GM21390 (cell line): Measurements from ENCODE around the gene GRIA1.
"Not testable (repeated sequence)": the region's sequence is repeated elsewhere in the genome, so short reads cannot be mapped to it uniquely, and the experiment has no call there.

Experiments used
- ATAC-seq: cut with Tn5 transposase; IDR thresholded peaks from one replicate; pipeline ENCODE4 v1.9.1; 2021; ENCODE audit not compliant: unreplicated experiment

GRIA1 gene

DNA sequence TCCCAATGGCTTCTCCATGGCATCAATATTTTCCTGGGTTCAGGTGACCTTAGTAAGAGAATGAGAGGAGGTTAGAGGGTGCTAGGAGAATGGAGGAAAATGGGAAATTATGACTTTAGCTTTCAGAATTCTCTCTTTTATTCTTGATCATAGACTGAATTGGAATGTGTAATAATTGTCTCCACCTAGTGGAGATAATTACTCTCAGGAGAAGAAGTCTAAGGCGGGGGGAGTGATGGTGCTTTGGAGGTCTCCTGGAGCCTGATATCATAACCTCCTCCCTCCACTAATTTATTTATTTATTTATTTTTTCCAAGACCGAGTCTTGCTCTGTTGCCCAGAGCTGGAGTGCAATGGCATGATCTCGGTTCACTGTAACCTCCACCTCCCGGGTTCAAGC lies 221.3 kb downstream of the GRIA1 start:
- no peak for ATAC-seq

DNA sequence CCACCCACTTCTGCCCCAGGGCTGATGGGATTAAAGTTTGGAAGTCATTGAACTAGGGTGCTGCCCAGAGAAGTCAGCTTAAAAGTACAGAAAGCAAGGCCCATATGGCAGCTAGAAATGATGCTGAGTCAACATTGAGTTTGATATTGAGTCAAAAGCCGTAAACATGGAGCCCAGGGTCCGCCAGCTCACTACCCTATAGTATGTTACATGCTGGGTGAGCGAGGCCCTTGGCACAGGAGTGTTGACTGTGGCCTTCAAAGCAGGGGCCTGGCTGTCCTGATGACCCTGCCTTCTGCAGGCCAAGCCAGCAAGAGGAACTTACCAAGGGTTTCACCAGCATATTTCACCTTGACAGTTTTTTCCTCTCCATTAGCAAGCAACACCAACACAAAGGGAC lies 222.5 kb downstream of the GRIA1 start:
- ATAC-seq = no peak

GRCh38 chr5:153713943-153714342 lies 223.5 kb downstream of the GRIA1 start:
- ATAC-seq = no peak

GRCh38 chr5:153714798-153715197 lies 224.3 kb downstream of the GRIA1 start:
- ATAC-seq = no peak

DNA sequence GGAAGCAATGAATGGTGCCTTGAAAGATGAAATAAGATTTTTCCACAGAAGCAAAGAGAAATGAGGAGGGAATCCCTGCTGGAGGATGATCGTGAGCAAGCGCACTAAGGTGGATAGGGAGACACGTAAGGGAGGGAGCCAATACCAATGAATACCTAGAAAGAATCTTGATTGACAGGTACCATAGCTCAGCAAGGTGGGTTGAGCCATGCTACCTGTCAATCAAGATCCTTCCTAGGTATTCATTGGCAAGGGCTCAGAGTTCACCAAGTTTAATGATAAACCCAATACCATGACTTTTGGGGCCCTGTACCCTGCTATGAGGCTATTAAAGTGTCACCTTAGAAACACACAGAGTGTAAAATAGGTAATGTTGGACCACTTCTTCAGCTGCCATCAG lies 226.8 kb downstream of the GRIA1 start:
- ATAC-seq = no peak

DNA sequence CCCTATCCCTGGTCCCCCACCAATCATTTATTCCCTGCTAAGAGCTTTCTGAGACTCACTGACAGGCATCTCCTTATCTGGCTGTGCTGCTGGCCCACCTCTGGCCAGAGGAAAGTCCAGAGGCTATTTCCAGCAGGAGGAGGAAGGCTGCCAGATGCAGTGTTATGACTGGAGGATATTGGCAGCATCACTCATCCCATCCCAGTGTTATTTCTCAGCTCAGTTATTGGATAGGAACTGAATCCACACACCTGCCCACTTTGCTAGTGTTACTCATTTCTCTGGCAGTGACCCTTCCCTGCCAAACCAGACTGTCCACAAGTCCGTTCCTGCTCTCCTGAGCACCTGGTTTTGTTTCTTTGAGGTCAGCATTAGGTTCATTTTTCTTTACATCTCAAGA lies 228.2 kb downstream of the GRIA1 start:
- ATAC-seq = no peak

GRCh38 chr5:153719324-153719723 lies 228.9 kb downstream of the GRIA1 start:
- ATAC-seq = no peak

- not testable (repeated sequence) for ATAC-seq
Measured at GRCh38 chr5:153723022-153723610, 232.6 kb downstream of the GRIA1 start.

- ATAC-seq = no peak
Measured at GRCh38 chr5:153742060-153742459, 251.6 kb downstream of the GRIA1 start.

- ATAC-seq = no peak
Measured at GRCh38 chr5:153744751-153745150, 254.3 kb downstream of the GRIA1 start.

GRCh38 chr5:153745778-153746395 lies 255.4 kb downstream of the GRIA1 start:
- ATAC-seq = no peak

GRCh38 chr5:153746440-153746839 lies 256.0 kb downstream of the GRIA1 start:
- ATAC-seq = no peak

DNA sequence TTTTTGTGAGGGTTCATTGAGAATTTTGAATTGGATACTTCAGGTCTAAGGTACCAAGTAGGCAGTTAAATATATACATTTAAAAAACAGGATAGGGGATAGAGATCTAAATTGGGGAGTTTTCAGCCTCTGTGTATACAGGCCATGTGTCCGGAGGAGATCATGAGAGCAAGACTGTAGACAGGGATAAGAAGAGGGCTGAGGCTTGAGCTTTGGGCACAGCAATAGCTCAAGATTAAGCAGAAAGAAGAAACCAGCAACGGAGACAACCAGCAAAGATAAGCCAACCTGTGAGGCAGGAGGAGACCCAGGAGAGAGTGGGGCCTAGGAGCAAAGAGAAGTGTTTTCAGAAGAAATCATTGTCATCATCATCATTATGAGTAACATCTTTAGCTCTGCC lies 258.4 kb downstream of the GRIA1 start:
- no peak for ATAC-seq

DNA sequence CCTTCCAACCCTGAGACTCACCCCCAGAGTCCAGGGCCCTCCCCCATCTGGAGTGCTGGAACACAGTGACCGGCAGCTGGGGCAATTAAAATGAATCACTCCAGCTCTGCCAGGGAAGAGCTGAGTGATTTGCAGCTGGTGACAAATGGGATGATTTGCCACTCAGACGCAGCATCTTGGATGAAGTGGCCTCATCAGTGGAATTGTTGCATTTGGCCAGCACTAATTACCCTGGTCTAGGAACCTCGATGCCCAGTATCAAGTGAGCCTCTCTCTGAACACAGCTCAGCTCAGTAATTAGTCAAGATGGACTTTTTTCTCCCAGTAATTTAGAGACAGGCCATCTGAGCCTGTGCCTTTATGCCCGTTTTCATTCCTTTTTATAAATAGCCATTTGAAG lies 259.5 kb downstream of the GRIA1 start:
- ATAC-seq = no peak

- ATAC-seq = no peak
Measured at GRCh38 chr5:153751251-153751650, 260.8 kb downstream of the GRIA1 start.

- ATAC-seq = no peak
Measured at GRCh38 chr5:153752890-153753289, 262.4 kb downstream of the GRIA1 start.

DNA sequence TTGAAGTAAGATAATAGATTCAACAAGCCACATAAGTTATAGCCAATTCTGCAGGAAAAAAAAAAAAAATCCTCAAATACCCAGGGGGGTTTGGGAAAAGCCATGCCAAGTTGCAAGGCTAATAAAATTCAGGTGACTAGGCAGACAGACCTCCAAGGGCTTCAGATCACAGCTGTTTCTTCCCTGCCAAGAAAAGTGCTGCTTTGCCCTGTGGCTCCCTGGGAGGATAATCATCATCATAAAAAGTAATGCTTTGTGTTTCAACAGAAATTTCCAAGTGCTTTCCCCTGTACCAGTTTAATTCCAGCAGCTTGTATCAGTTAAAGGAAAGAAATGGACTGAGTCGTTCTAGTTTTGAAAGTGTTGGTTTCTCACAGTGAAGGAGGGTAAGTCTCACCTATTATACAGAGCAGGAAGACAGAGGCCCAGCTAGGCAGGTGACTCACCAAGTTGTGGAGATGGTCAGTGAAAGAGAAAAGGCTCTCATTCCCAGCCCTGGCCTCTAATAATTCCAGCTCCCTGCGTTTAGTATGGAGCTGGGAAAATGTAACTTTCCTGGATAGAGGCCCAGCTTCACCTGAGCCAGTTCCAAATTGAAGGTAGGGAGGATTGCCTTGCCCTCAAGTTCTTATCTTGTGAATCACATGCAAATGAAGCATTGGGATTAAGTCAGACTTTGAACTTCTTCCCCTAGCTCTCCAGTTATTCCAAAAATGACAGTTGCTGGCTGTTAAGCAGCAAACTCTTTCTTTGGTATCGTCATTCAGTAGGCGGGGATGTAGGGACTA lies 263.4 kb downstream of the GRIA1 start:
- no peak for ATAC-seq

DNA sequence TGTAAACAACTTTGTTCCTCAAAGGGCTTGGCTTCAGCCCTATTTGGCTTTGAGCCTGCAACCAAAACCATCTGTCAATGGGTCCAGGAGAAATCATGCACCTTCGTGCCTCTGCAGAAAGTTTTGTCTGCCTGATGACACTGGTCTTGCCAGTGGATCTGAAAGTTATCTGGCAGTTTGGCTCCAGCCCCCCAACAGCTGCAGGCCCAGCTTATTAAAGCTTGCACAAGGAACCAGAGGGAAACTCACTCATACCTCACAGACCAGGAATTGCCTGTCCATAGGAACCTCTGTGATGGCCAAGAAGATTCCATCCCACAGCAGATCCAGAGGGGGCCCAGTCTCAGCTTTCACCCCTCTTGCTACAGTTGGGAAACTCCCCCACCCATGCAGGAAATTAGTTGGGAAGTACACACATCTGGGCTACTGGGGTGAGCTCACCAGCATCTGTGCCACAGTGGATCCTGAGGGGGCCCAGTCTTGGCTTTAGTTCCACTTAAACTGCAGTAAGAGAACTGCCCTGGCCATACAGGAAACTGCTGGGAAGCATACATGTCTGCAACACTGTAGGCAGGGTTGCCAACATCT lies 265.5 kb downstream of the GRIA1 start:
- ATAC-seq = no peak

DNA sequence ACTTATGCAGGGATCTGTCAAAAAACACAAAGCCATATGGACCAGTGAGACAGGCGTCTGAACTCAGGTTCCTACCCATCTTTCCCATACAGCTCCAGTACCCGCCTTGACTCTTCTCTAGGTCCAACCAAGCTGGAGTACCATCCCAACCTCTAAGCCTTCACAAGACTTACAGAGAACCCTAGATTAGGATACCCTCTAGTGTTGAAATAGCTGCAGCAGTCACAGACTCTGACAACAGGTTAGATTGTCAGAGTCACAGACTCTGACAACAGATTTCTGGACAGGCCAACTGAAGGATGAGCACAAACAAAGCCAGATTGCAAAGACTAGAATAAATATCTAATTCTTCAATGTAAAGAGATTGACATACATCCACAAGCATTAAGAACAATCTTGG lies 266.1 kb downstream of the GRIA1 start:
- ATAC-seq = no peak

DNA sequence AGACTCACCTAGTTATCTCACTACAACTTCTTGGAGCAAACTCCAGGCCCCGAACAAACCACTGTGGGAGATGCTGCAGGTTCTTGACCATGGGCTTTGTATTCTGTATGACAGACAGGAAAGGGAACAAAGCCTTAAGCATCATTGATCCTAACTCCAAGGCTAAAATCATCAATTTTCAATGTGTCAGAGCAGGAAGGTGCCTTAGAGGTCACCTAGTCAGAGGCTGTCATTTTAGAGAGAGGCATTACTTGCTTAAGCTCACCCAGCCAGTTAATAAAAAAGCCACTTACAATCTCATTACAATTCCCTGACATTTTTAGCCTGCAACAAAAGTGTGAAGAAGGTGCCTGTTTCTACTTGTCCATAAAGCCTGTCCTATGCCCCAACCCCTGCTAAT lies 275.5 kb downstream of the GRIA1 start:
- ATAC-seq = no peak

GRCh38 chr5:153767221-153768188 lies 277.0 kb downstream of the GRIA1 start:
- ATAC-seq = no peak
